GM23248 (cell line): ENCODE measurements around the gene TRIM36. TPM values are rescaled to one million over a fixed set of nuclear protein-coding genes. Genes with fewer than 3 reads are reported as not detected.
A peak's percentile ranks its signal among the peaks of the same experiment; 100 is the strongest.

Experiments used
- DNase-seq: peaks from one replicate; pipeline ENCODE4 v3.0.0-alpha.2; 2015
- H2AFZ ChIP-seq: fragments of 200-600 bp; sonication (generic); 2 replicates; pipeline ENCODE4 v1.6.1; 2016; ENCODE audit warnings: antibody characterized with exemption
- H3F3A ChIP-seq: fragments of 200-600 bp; sonication (generic); 2 replicates; pipeline ENCODE4 v1.6.1; 2016; ENCODE audit warnings: mild to moderate bottlenecking, antibody characterized with exemption, mixed run types; ENCODE audit not compliant: insufficient read depth
- H3K27ac ChIP-seq: fragments of 200-600 bp; sonication (generic); 2 replicates; pipeline ENCODE4 v1.5.1; 2016; ENCODE audit warnings: mild to moderate bottlenecking
- H3K27me3 ChIP-seq: fragments of 200-600 bp; sonication (generic); replicated peaks from 2 replicates; pipeline ENCODE4 v1.6.1; 2016; ENCODE audit warnings: mild to moderate bottlenecking; ENCODE audit not compliant: insufficient read depth
- H3K36me3 ChIP-seq: fragments of 200-600 bp; sonication (generic); 2 replicates; pipeline ENCODE4 v1.6.1; 2016; ENCODE audit warnings: low read depth, mild to moderate bottlenecking
- H3K4me1 ChIP-seq: fragments of 200-600 bp; sonication (generic); 2 replicates; pipeline ENCODE4 v1.6.1; 2016; ENCODE audit warnings: mild to moderate bottlenecking; ENCODE audit not compliant: insufficient read depth
- H3K4me2 ChIP-seq: fragments of 200-600 bp; sonication (generic); one replicate; pipeline ENCODE4 v1.6.1; 2016; ENCODE audit warnings: mild to moderate bottlenecking; ENCODE audit not compliant: unreplicated experiment
- H3K4me3 ChIP-seq: fragments of 200-600 bp; sonication (generic); 2 replicates; pipeline ENCODE4 v1.5.1; 2016; ENCODE audit warnings: mild to moderate bottlenecking
- H3K79me2 ChIP-seq: fragments of 200-600 bp; sonication (generic); 2 replicates; pipeline ENCODE4 v1.6.1; 2016; ENCODE audit warnings: mild to moderate bottlenecking; ENCODE audit not compliant: insufficient read depth
- H3K9ac ChIP-seq: fragments of 200-600 bp; sonication (generic); 2 replicates; pipeline ENCODE4 v1.6.1; 2016; ENCODE audit warnings: mild to moderate bottlenecking
- H3K9me2 ChIP-seq: fragments of 200-600 bp; sonication (generic); 2 replicates; pipeline ENCODE4 v1.6.1; 2016; ENCODE audit warnings: mixed run types, mild to moderate bottlenecking, moderate library complexity; ENCODE audit not compliant: insufficient read depth
- H3K9me3 ChIP-seq: fragments of 200-600 bp; sonication (generic); one replicate; pipeline ENCODE4 v1.6.1; 2017; ENCODE audit warnings: low read depth
- H4K20me1 ChIP-seq: fragments of 200-600 bp; sonication (generic); 2 replicates; pipeline ENCODE4 v1.6.0; 2016; ENCODE audit not compliant: insufficient read depth
- EZH2 ChIP-seq: fragments of 200-600 bp; sonication (generic); IDR thresholded peaks from 2 replicates; pipeline ENCODE4 v1.6.1; 2018; ENCODE audit warnings: antibody characterized with exemption, mild to moderate bottlenecking; ENCODE audit not compliant: insufficient read depth, poor library complexity, severe bottlenecking
- EZH2phosphoT487 ChIP-seq: fragments of 200-600 bp; sonication (generic); IDR thresholded peaks from 2 replicates; pipeline ENCODE4 v1.6.1; 2018; ENCODE audit warnings: antibody characterized with exemption, moderate library complexity, mild to moderate bottlenecking, low read depth; ENCODE audit not compliant: insufficient read depth
- WGBS, 2 experiments: methylation state at CpG; one replicate each; pipeline ENCODE4 v1.1.6; 2015 to 2017; ENCODE audit warnings: low lambda C conversion rate in 2 of 2, low coverage in 1 of 2; ENCODE audit errors: missing lambda C conversion rate in 2 of 2; 5-methylcytosine and 5-hydroxymethylcytosine counted together
- in situ Hi-C: fragments of 300-500 bp; cut with MboI; formaldehyde crosslinking; loops from 2 replicates; pipeline ENCODE4 v1.15.0; 2020
- polyA plus RNA-seq: library from polyadenylated mRNA; unstranded; fragments of >200 nt; fragmentation: Nextera tagmentation; extraction: Ambion mirVana; gene quantifications from 2 replicates; pipeline ENCODE4 v1.2.1, GENCODE V29; 2016
- total RNA-seq: library from RNA; depleted of rRNA; stranded (reverse); fragments of >200 nt; shearing (Covaris generic); gene quantifications from 2 replicates; pipeline ENCODE4 v1.2.3, GENCODE V29; 2014; rRNA removed

The TRIM36 gene, protein sequence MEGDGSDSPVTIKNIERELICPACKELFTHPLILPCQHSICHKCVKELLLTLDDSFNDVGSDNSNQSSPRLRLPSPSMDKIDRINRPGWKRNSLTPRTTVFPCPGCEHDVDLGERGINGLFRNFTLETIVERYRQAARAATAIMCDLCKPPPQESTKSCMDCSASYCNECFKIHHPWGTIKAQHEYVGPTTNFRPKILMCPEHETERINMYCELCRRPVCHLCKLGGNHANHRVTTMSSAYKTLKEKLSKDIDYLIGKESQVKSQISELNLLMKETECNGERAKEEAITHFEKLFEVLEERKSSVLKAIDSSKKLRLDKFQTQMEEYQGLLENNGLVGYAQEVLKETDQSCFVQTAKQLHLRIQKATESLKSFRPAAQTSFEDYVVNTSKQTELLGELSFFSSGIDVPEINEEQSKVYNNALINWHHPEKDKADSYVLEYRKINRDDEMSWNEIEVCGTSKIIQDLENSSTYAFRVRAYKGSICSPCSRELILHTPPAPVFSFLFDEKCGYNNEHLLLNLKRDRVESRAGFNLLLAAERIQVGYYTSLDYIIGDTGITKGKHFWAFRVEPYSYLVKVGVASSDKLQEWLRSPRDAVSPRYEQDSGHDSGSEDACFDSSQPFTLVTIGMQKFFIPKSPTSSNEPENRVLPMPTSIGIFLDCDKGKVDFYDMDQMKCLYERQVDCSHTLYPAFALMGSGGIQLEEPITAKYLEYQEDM
- total RNA-seq (0.13 TPM in 1 of 2 replicates, not detected in the other), polyA plus RNA-seq (not detected in 2 replicates)

DNA sequence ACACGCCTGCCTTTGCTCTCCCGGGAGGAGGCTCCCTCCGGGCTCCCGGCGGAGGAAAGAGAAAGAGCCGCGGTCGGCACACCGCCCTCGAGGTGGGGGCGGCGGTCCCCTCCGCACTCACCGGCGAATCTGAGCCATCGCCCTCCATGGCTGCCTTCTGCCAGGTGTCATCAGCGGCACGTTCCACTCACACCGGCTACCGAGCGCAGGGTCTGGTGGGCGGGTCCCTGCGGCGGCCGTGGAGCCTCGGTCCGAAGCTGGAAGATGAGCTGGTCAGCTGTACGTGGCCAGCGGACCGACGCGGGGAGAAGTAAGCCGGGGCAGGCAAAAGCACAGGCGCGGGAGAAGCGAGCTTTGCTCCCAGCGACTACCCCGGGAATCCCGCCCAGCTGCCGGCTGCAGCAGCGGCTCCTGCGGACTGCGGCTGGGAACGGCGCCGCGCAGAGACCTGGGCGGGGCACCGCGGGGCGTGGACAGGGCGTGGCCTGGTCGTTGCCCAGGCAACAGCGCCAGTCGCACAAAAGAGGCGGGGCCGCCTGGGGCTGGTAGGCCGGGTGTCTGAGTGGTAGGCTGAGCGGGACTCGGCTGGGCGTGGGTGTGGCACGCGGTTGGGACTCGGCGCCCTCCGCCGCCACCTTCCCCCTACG lies at the start of gene TRIM36:
Gene TRIM36, minus strand, starts transcription at position 422 of the 647 bp plus-strand sequence. Its CDS starts 274 bp downstream, at position 148.
- in situ Hi-C loops: no loop called here
- H3K79me2 ChIP-seq: no peaks in the 10 kb centered on the region
- no peaks in the 10 kb centered on the region for H3K9me2 ChIP-seq
- H3K36me3 ChIP-seq: no peaks in the 10 kb centered on the region
- WGBS, 2 experiments: 1 to 2% methylated on average over 51 to 56 of the region's 68 CpGs
- no peak for TF ChIP-seq EZH2phosphoT487
- no peak for TF ChIP-seq EZH2
- H3K4me2 ChIP-seq: peak within 1 kb of the TSS; percentile 84
- H2AFZ ChIP-seq: peak within 1 kb of the TSS; percentile 93
- peaks cover 68% of the 10 kb centered on the region for H3K27me3 ChIP-seq
- H3K4me3 ChIP-seq: peak within 1 kb of the TSS; percentile 84
- no peak within 1 kb of the TSS for H3K27ac ChIP-seq
- no peaks in the 10 kb centered on the region for H3K9me3 ChIP-seq
- H3K9ac ChIP-seq: peak within 1 kb of the TSS; percentile 54
- H4K20me1 ChIP-seq: no peaks in the 10 kb centered on the region
- DNase-seq: peak; percentile 95
- no peaks in the 10 kb centered on the region for H3K4me1 ChIP-seq
- peaks cover 4% of the 10 kb centered on the region; the same call in 1 of the 2 replicates for H3F3A ChIP-seq

DNA sequence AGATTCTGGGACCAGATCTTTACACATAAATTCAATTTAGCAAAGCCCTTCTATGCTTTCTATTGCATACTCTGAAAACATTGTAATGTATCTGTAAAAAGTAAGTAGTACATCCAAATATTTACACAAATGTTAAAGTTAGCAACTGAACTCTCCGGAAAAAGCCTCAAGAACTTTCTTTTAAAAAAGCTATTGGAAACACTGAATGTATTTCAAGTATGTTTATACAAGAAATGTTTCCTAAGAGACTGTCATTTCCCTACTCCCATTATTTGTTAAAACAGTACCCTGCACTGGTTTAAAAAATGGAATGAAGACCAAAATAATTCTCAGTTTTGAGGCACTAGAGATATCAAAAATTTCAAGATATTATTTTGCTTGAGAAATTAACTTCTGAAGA lies 44.8 kb upstream of the TRIM36 start:
- Histone ChIP-seq H3K27ac (no peak overlapping the region), H3K9me3 (no peaks in the 10 kb centered on the region), H3K9ac (no peak overlapping the region), H3K4me3 (no peak overlapping the region), H3K36me3 (peaks cover 36% of the 10 kb centered on the region; the same call in 1 of the 2 replicates), H3K9me2 (no peaks in the 10 kb centered on the region), H4K20me1 (0 out of 2 replicates have a peak, but pooled peaks cover 5% of the 10 kb centered on the region), H3K79me2 (peaks cover 15% of the 10 kb centered on the region), H3K4me2 (no peak overlapping the region), H3F3A (no peaks in the 10 kb centered on the region), H3K4me1 (no peaks in the 10 kb centered on the region), H2AFZ (no peak overlapping the region), H3K27me3 (no peaks in the 10 kb centered on the region)
- no peak for DNase-seq
- TF ChIP-seq EZH2phosphoT487 (no peak), EZH2 (no peak)
- 96 to 100% methylated on average over 1 of the region's 1 CpG for WGBS, 2 experiments
- in situ Hi-C loops: no loop called here

DNA sequence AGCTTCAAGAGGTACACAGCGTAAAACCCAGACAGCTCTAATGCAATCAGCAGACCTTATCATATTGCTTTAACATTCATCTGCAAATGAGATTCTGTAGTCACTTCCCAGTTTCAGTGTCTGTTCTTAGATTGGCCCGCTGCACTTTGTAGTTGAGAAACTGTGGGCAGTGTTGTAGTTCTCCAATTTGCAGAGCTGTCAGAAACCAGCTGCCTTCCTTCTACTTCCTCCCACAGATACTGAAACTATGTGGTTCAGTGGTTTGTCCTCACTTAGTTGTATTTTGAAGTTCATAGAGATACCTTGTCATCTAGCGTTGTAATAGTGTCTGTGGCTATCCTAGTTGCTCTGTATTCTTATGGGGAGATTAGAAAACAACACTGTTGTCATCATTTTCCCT lies 39.6 kb upstream of the TRIM36 start:
- WGBS, 2 experiments: 96 to 100% methylated on average over 3 of the region's 3 CpGs
- no peaks in the 10 kb centered on the region for H3K4me1 ChIP-seq
- no peak for DNase-seq

DNA sequence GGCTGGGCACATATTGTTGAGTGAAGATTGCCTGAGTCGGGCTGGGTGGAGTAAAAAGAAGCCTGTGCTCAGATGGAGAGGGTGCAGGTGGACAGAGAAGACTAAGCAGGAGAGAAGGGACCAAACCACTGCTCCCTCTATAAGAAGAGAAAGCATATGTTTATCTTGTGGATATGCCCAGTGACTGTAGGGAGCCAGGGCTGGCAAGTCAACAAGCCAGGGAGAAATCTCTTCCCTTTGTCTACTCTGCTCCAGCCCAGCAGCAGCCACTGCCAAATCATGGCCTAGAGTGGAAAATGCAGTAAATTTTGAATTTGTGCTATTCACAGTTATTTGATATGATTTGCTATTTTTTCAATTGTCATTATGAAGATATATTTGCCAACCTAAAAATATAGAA lies 33.2 kb upstream of the TRIM36 start:
- Histone ChIP-seq H3K9ac (no peak overlapping the region), H3K9me3 (no peaks in the 10 kb centered on the region), H3K4me2 (no peak overlapping the region), H3K9me2 (no peaks in the 10 kb centered on the region), H2AFZ (no peak overlapping the region), H3K4me1 (no peaks in the 10 kb centered on the region), H3K27me3 (no peaks in the 10 kb centered on the region), H3K4me3 (no peak overlapping the region), H4K20me1 (no peaks in the 10 kb centered on the region), H3K79me2 (no peaks in the 10 kb centered on the region), H3F3A (0 out of 2 replicates have a peak, but pooled peaks cover 4% of the 10 kb centered on the region), H3K27ac (no peak overlapping the region), H3K36me3 (no peaks in the 10 kb centered on the region)
- in situ Hi-C loops: no loop called here
- DNase-seq: no peak
- no peak for TF ChIP-seq EZH2
- no peak for TF ChIP-seq EZH2phosphoT487
- 88 to 100% methylated on average over 1 of the region's 1 CpG for WGBS, 2 experiments

More for the DNA sequence above, 39.6 kb upstream of the TRIM36 start:
- peaks cover 30% of the 10 kb centered on the region; the same call in 1 of the 2 replicates for H3K36me3 ChIP-seq
- H3K4me2 ChIP-seq: no peak overlapping the region
- H3K27me3 ChIP-seq: no peaks in the 10 kb centered on the region
- no peaks in the 10 kb centered on the region for H3K9me3 ChIP-seq
- no peak overlapping the region for H3K27ac ChIP-seq
- no peak overlapping the region for H3K4me3 ChIP-seq
- H2AFZ ChIP-seq: no peak overlapping the region
- H4K20me1 ChIP-seq: no peaks in the 10 kb centered on the region
- no peak overlapping the region for H3K9ac ChIP-seq
- no peaks in the 10 kb centered on the region for H3K79me2 ChIP-seq
- TF ChIP-seq EZH2: no peak
- TF ChIP-seq EZH2phosphoT487: no peak
- H3F3A ChIP-seq: no peaks in the 10 kb centered on the region
- in situ Hi-C loops: no loop called here
- H3K9me2 ChIP-seq: no peaks in the 10 kb centered on the region
